ENCODE measurements around the gene BOLA3. TPM values are rescaled to one million over a fixed set of nuclear protein-coding genes. Genes with fewer than 3 reads are reported as not detected.

The BOLA3 gene
- total RNA-seq, 1 donor from 2014 or later, result 19.0 TPM

GRCh38 chr2:74146929-74147726, 584 bp downstream of the BOLA3 start:
- Mint-ChIP-seq H3K4me1 (ENCODE audit: unreplicated experiment) (no peaks in the 10 kb centered on the region), H3K27me3 (ENCODE audit: unreplicated experiment) (peaks cover 5% of the 10 kb centered on the region), H3K4me3 (ENCODE audit: unreplicated experiment) (no peak overlapping the region), H3K27ac (ENCODE audit: unreplicated experiment) (no peak overlapping the region), H3K36me3 (ENCODE audit: low read depth, unreplicated experiment) (peaks cover 5% of the 10 kb centered on the region), H3K9me3 (ENCODE audit: unreplicated experiment) (no peaks in the 10 kb centered on the region)
- no peak for DNase-seq (ENCODE audit: low spot score)
- no peak for TF ChIP-seq CTCF (IDR thresholded peaks at IDR 0.05; ENCODE audit: unreplicated experiment)

GRCh38 chr2:74142340-74142739, 5.4 kb downstream of the BOLA3 start:
- H3K36me3 Mint-ChIP-seq (ENCODE audit: low read depth, unreplicated experiment), result no peaks in the 10 kb centered on the region
- no peak overlapping the region for H3K27ac Mint-ChIP-seq (ENCODE audit: unreplicated experiment)
- peaks cover 3% of the 10 kb centered on the region for H3K27me3 Mint-ChIP-seq (ENCODE audit: unreplicated experiment)
- H3K4me1 Mint-ChIP-seq (ENCODE audit: unreplicated experiment), result no peaks in the 10 kb centered on the region
- peak; percentile 44 for TF ChIP-seq CTCF (IDR thresholded peaks at IDR 0.05; ENCODE audit: unreplicated experiment)
- peak; percentile 27 for DNase-seq (ENCODE audit: low spot score)
- H3K9me3 Mint-ChIP-seq (ENCODE audit: unreplicated experiment), result no peaks in the 10 kb centered on the region
- no peak overlapping the region for H3K4me3 Mint-ChIP-seq (ENCODE audit: unreplicated experiment)

GRCh38 chr2:74138600-74139323, 8.9 kb downstream of the BOLA3 start:
- Mint-ChIP-seq H3K27ac (ENCODE audit: unreplicated experiment) (no peak overlapping the region), H3K4me1 (ENCODE audit: unreplicated experiment) (no peaks in the 10 kb centered on the region), H3K4me3 (ENCODE audit: unreplicated experiment) (no peak overlapping the region), H3K9me3 (ENCODE audit: unreplicated experiment) (no peaks in the 10 kb centered on the region), H3K27me3 (ENCODE audit: unreplicated experiment) (no peaks in the 10 kb centered on the region), H3K36me3 (ENCODE audit: low read depth, unreplicated experiment) (no peaks in the 10 kb centered on the region)
- DNase-seq (ENCODE audit: low spot score), result peak; percentile 54
- TF ChIP-seq CTCF (IDR thresholded peaks at IDR 0.05; ENCODE audit: unreplicated experiment), result peak; percentile 63

- Mint-ChIP-seq H3K27me3 (ENCODE audit: unreplicated experiment) (no peaks in the 10 kb centered on the region), H3K36me3 (ENCODE audit: low read depth, unreplicated experiment) (peaks cover 6% of the 10 kb centered on the region), H3K27ac (ENCODE audit: unreplicated experiment) (no peak overlapping the region), H3K4me1 (ENCODE audit: unreplicated experiment) (no peaks in the 10 kb centered on the region), H3K4me3 (ENCODE audit: unreplicated experiment) (no peak overlapping the region), H3K9me3 (ENCODE audit: unreplicated experiment) (no peaks in the 10 kb centered on the region)
- no peak for TF ChIP-seq CTCF (IDR thresholded peaks at IDR 0.05; ENCODE audit: unreplicated experiment)
- DNase-seq (ENCODE audit: low spot score), result no peak
These were observed 9.8 kb downstream of the BOLA3 start for GRCh38 chr2:74137651-74138599.
